Lung (tissue), 12 donors: Measurements from ENCODE around the gene CFAP45. TPM values are rescaled to one million over a fixed set of nuclear protein-coding genes. Genes with fewer than 3 reads are reported as not detected.

Experiments used
- ATAC-seq: fragments of 200-7000 bp; cut with Tn5 transposase; one replicate; pipeline ENCODE4 v1.9.1; 2020; ENCODE audit warnings: moderate number of reproducible peaks; ENCODE audit not compliant: insufficient read depth, low FRiP score
- DNase-seq, 3 donors: peaks; one replicate each; pipeline ENCODE4 v3.0.0-alpha.2; 2013 to 2017
- H3K27ac ChIP-seq, 2 donors: one replicate each; pipeline ENCODE4 v1.5.1; 2013; ENCODE audit warnings: mild to moderate bottlenecking in 2 of 2, moderate library complexity in 2 of 2, control low read depth in 1 of 2, inconsistent platforms in 1 of 2, low read depth in 1 of 2, low read length in 1 of 2
- H3K27me3 ChIP-seq, 3 donors: one replicate each; pipeline ENCODE4 v1.5.1; 2013; ENCODE audit warnings: low read length in 2 of 3; ENCODE audit not compliant: control insufficient read depth in 3 of 3, insufficient read depth in 3 of 3
- H3K36me3 ChIP-seq, 4 donors: one replicate each; pipeline ENCODE4 v1.5.1; 2013; ENCODE audit warnings: low read length in 4 of 4, mild to moderate bottlenecking in 1 of 4, moderate library complexity in 1 of 4; ENCODE audit not compliant: control insufficient read depth in 4 of 4, insufficient read depth in 4 of 4
- H3K4me1 ChIP-seq, 5 donors: one replicate each; pipeline ENCODE4 v1.5.1; 2013; ENCODE audit warnings: low read length in 5 of 5, mild to moderate bottlenecking in 2 of 5, moderate library complexity in 1 of 5; ENCODE audit not compliant: control insufficient read depth in 5 of 5, insufficient read depth in 5 of 5
- H3K4me3 ChIP-seq: one replicate; pipeline ENCODE4 v1.5.1; 2013; ENCODE audit warnings: mild to moderate bottlenecking, control low read depth, moderate library complexity
- H3K9ac ChIP-seq, 2 donors: one replicate each; pipeline ENCODE4 v1.5.1; 2013; ENCODE audit warnings: low read length in 2 of 2, control low read depth in 1 of 2; ENCODE audit not compliant: insufficient read depth in 1 of 2
- H3K9me3 ChIP-seq, 4 donors: one replicate each; pipeline ENCODE4 v1.5.1; 2013; ENCODE audit warnings: low read length in 3 of 4, mild to moderate bottlenecking in 1 of 4, moderate library complexity in 1 of 4; ENCODE audit not compliant: control insufficient read depth in 4 of 4, insufficient read depth in 3 of 4
- WGBS, 2 donors: extraction: QIAGEN DNeasy Blood & Tissue Kit; methylation state at CpG; one replicate each; pipeline ENCODE4 v1.1.7; 2013; 5-methylcytosine and 5-hydroxymethylcytosine counted together
- polyA plus RNA-seq, 2 donors: library from polyadenylated mRNA; stranded (reverse); fragments of 200-250 nt; gene quantifications; one replicate each; pipeline ENCODE4 v1.2.1, GENCODE V29; 2013
- total RNA-seq, 2 donors: library from RNA; depleted of rRNA in 1 of 2; stranded (reverse); fragments of >200 nt in 1 of 2; gene quantifications; one replicate each; pipeline ENCODE4 v1.2.1, GENCODE V29; 2014 to 2021
- TF ChIP-seq, protein P1 (sequence below): IDR thresholded peaks from 2 replicates; pipeline ENCODE4 v1.5.1; 2012; ENCODE audit warnings: mild to moderate bottlenecking; ENCODE audit errors: control extremely low read depth, extremely low read depth
- donor health status: control.
- donor health status: control.
- donor health status: Bipolar disorder and iron deficiency.
- donor health status: healthy.
- donor health status: DM: yes; HTN: yes; CAD: no.

The CFAP45 gene
- total and polyA plus RNA-seq, 4 donors = 9.4 to 29.5 (median 13.1) TPM

DNA sequence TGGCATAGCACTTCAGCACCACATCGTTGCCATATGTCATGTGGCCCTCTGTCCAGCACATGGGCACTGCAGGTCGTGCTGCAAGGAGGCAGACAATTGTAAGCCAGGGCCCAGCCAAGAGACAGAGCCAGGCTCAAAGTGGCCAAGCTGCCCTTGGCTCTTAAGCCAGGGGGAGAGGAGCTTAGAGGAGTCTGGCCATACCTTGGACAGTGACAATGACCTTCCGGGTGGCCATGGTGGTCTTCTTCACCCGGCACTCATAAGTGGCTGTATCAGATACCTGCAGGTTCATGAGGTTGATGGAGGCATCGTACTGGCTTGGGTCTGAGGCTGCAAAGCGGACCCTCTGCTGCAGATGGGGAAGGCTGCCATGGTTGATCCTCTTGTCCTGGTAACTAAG, 42.1 kb downstream of the CFAP45 start:
- 94 to 95% methylated on average over 6 of the region's 6 CpGs for WGBS, 2 donors
- no peaks in the 10 kb centered on the region for H3K27me3 ChIP-seq
- ATAC-seq (no peak), DNase-seq (no peak)
- no peak overlapping the region for H3K4me3 ChIP-seq
- H3K36me3 ChIP-seq = no peaks in the 10 kb centered on the region
- H3K9ac ChIP-seq = no peak overlapping the region
- H3K27ac ChIP-seq = no peak overlapping the region
- TF ChIP-seq, protein P1, sequence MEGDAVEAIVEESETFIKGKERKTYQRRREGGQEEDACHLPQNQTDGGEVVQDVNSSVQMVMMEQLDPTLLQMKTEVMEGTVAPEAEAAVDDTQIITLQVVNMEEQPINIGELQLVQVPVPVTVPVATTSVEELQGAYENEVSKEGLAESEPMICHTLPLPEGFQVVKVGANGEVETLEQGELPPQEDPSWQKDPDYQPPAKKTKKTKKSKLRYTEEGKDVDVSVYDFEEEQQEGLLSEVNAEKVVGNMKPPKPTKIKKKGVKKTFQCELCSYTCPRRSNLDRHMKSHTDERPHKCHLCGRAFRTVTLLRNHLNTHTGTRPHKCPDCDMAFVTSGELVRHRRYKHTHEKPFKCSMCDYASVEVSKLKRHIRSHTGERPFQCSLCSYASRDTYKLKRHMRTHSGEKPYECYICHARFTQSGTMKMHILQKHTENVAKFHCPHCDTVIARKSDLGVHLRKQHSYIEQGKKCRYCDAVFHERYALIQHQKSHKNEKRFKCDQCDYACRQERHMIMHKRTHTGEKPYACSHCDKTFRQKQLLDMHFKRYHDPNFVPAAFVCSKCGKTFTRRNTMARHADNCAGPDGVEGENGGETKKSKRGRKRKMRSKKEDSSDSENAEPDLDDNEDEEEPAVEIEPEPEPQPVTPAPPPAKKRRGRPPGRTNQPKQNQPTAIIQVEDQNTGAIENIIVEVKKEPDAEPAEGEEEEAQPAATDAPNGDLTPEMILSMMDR = no peak
- H3K4me1 ChIP-seq = peaks cover 0 to 10% (median 5%) of the 10 kb centered on the region in 5 donors
- H3K9me3 ChIP-seq = no peaks in the 10 kb centered on the region

DNA sequence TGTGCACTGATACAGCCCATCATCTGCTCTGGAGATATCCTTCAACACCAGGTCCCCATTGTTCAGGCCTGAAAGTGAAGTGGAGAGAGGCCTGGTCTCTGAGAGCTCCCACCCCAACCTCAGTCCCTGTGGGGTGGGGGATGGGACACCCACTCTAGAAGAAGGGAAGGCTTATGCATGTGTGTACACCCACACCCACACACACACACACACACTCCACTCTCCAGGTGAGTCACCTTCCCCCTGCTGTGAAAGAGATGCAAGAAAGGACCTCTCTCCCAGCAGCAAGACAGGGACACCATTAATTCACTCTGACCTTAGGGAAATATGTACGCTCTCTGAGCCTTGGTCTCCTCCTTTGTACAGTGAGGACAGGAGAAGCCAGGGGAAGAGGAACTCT, 43.4 kb downstream of the CFAP45 start:
- DNase-seq = no peak
- Histone ChIP-seq H3K9ac (no peak overlapping the region), H3K27ac (no peak overlapping the region), H3K27me3 (no peaks in the 10 kb centered on the region), H3K4me1 (peaks cover 0 to 10% (median 5%) of the 10 kb centered on the region in 5 donors), H3K4me3 (no peak overlapping the region), H3K36me3 (no peaks in the 10 kb centered on the region), H3K9me3 (no peaks in the 10 kb centered on the region)
- no peak for ATAC-seq
- TF ChIP-seq, protein P1 = no peak
- 100% methylated on average over 1 of the region's 1 CpG for WGBS, 2 donors

DNA sequence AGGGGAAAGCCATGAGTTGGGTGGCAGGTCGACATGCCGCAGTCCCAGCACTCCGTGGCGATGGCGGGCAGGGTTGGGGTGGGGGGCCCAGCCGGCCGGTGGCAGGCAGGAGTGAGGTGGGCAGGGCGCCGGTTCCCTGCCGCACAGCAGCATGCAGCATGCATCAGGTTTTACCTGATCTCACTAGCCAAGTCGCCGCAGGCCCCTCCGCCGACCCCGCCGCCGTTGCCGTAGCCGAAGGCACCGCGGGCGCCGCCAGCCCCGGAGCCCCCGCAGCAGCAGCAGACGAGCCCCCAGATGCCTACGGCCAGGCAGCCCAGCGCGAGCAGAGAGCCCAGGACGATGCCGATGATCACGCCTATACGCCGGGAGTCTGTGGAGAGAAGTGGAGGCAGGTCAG, 44.3 kb downstream of the CFAP45 start:
- ATAC-seq = no peak
- TF ChIP-seq, protein P1 = no peak
- no peak overlapping the region for H3K4me3 ChIP-seq
- peaks cover 0 to 10% (median 5%) of the 10 kb centered on the region in 5 donors for H3K4me1 ChIP-seq
- no peaks in the 10 kb centered on the region for H3K9me3 ChIP-seq
- no peak overlapping the region for H3K27ac ChIP-seq
- 88 to 89% methylated on average over 31 to 34 of the region's 34 CpGs for WGBS, 2 donors
- H3K27me3 ChIP-seq = no peaks in the 10 kb centered on the region
- DNase-seq = no peak
- no peak overlapping the region for H3K9ac ChIP-seq
- H3K36me3 ChIP-seq = no peaks in the 10 kb centered on the region

DNA sequence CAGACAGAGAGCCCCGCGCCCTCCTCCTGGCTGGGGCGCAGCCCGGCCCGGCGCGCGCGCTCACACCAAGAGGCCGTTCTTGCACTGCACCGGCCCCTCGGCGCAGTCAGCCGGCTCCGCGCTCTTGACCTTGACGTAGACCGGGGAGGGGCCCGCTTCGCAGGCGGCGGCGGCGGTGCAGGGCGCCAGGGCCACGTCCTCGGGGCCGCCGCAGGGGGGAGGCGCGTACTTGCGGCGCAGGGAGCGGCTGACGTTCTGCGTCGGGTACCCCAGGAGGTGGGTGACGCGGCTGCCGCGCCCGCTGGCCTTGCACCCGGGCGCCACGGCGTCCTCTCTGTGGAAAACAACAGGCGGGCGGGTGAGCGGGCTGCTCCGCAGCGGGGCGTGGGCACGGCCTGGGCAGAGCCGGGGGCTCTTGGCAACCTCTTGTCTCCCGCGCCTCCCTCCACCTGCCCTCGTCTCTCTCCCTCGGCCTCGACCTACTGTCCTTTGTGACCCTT, 45.2 kb downstream of the CFAP45 start:
- 0 to 1% methylated on average over 55 to 59 of the region's 59 CpGs for WGBS, 2 donors
- peaks cover 0 to 10% (median 5%) of the 10 kb centered on the region in 5 donors for H3K4me1 ChIP-seq
- peak overlapping the region in 1 of 2 donors; percentile 72 for H3K9ac ChIP-seq
- no peaks in the 10 kb centered on the region for H3K9me3 ChIP-seq
- H3K36me3 ChIP-seq = no peaks in the 10 kb centered on the region
- TF ChIP-seq, protein P1 = no peak
- DNase-seq = peak; percentile 84 to 90 (median 88)
- peak; percentile 97 for ATAC-seq
- H3K27me3 ChIP-seq = no peaks in the 10 kb centered on the region
- peak overlapping the region; percentile 91 to 96 for H3K27ac ChIP-seq
- H3K4me3 ChIP-seq = peak overlapping the region; percentile 60
